ENCODE measurements around the gene ACP4. TPM values are rescaled to one million over a fixed set of nuclear protein-coding genes. Genes with fewer than 3 reads are reported as not detected.
A peak's percentile ranks its signal among the peaks of the same experiment; 100 is the strongest.

ACP4 gene
- total RNA-seq, 2 donors from 2014 or later: not detected

DNA sequence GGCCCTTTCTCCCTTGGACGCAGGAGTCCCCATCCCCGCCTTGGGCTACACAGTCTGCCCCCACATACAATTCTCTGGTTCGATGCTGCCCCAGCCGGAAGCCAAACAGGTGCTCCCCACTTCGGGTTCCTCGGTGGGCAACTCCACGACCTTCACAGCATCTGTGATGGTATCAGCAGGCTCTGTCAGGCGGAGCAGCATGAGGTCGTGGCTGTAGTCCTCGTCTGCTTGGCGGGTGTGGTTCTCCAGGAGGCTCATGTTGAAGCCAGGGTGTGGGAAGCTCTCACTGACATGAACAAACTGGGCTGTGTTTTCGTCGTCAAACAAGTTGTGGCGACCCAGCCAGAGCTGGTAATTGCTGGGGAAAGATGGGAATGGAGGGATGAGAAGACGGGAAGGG, 29.9 kb downstream of the ACP4 start:
- H3K27ac ChIP-seq (ENCODE audit: low read depth, low read length): no peak overlapping the region
- H3K9me3 ChIP-seq (ENCODE audit: control insufficient read depth, low read length): no peaks in the 10 kb centered on the region
- Mint-ChIP-seq H3K36me3 (ENCODE audit: low read depth) (no peaks in the 10 kb centered on the region), H3K27me3 (ENCODE audit: insufficient read depth) (peaks cover 91% of the 10 kb centered on the region), H3K9me3 (no peaks in the 10 kb centered on the region), H3K27ac (no peak overlapping the region), H3K4me3 (peak overlapping the region; percentile 18), H3K4me1 (peaks cover 20% of the 10 kb centered on the region)
- 46 to 50% methylated on average over 12 to 15 of the region's 15 CpGs for WGBS, 2 experiments (ENCODE audit: insufficient coverage in 1 of 2, insufficient read length in 1 of 2)
- H3K9ac ChIP-seq (ENCODE audit: extremely low read depth, low read length, poor library complexity, severe bottlenecking): no peak overlapping the region
- no peaks in the 10 kb centered on the region for H3K4me1 ChIP-seq (ENCODE audit: control insufficient read depth, insufficient read depth, low read length)
- no peak overlapping the region for H3K4me3 ChIP-seq (ENCODE audit: low read length)
- H3K36me3 ChIP-seq (ENCODE audit: control insufficient read depth, insufficient read depth, low read length): no peaks in the 10 kb centered on the region
- peak; percentile 60 for DNase-seq
- TF ChIP-seq, protein P1, sequence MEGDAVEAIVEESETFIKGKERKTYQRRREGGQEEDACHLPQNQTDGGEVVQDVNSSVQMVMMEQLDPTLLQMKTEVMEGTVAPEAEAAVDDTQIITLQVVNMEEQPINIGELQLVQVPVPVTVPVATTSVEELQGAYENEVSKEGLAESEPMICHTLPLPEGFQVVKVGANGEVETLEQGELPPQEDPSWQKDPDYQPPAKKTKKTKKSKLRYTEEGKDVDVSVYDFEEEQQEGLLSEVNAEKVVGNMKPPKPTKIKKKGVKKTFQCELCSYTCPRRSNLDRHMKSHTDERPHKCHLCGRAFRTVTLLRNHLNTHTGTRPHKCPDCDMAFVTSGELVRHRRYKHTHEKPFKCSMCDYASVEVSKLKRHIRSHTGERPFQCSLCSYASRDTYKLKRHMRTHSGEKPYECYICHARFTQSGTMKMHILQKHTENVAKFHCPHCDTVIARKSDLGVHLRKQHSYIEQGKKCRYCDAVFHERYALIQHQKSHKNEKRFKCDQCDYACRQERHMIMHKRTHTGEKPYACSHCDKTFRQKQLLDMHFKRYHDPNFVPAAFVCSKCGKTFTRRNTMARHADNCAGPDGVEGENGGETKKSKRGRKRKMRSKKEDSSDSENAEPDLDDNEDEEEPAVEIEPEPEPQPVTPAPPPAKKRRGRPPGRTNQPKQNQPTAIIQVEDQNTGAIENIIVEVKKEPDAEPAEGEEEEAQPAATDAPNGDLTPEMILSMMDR (conservative IDR thresholded peaks at IDR 0.05): no peak
- H3K27me3 ChIP-seq (ENCODE audit: control insufficient read depth, insufficient read depth, low read length, poor library complexity, severe bottlenecking): peaks cover 58% of the 10 kb centered on the region

DNA sequence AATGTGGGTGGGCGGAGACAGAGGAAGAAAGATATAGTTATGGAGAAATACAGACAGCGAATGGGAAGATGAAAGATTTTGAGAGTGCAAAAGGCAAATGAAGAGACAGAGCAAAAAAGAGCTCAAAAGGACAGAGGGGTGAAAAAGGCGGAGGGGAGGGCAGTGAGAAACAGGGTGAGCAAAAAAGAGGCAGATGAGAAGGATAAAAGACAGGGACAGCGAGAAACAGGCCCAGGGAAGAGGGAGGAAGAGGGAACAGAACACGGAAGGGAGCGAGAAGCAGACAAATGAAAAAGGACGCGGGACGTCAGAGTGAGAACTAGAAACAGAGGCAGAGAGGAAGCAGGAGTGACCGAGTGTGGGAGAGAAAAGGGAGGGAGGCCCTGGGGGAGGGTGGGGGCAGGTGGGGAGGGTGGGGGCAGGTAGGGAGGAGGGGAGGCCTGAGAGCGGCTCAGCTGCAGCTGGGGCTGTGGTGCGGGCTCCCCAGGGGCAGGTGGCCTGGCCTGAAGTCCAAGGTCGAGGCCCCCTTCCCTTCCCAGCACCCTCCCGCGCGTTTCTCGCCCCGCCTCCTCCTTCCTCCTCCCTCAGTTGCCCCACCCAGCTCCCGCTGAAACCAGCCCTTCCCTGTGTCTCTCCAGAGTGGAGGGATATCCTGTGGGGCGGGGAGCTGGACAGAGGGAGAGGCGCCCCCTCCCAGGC, 30.5 kb downstream of the ACP4 start:
- no peak overlapping the region for H3K27ac Mint-ChIP-seq
- no peak overlapping the region for H3K4me3 ChIP-seq (ENCODE audit: low read length)
- WGBS, 2 experiments (ENCODE audit: insufficient coverage in 1 of 2, insufficient read length in 1 of 2): 35 to 44% methylated on average over 7 to 20 of the region's 21 CpGs

DNA sequence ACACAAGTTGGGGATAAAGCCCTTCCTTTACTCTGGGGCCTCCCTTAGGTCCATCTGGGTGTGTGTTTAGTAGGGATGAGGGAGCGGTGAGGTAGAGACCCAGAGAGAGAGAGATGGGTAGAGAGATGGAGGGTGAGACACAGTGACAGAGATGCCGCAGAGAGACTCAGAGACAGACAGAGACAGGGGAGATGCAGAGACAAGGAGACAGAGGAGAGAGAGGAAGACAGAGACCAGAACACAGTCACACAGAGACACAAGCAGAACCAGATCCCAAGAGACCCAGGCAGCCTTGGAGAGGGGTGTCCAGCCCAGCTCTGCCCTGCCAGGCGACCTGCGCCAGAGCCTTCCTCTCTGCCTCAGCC, 31.0 kb downstream of the ACP4 start:
- peaks cover 20% of the 10 kb centered on the region for H3K4me1 Mint-ChIP-seq
- TF ChIP-seq, protein P1 (conservative IDR thresholded peaks at IDR 0.05): no peak
- no peaks in the 10 kb centered on the region for H3K9me3 Mint-ChIP-seq
- Histone ChIP-seq H3K9ac (ENCODE audit: extremely low read depth, low read length, poor library complexity, severe bottlenecking) (no peak overlapping the region), H3K27ac (ENCODE audit: low read depth, low read length) (no peak overlapping the region), H3K36me3 (ENCODE audit: control insufficient read depth, insufficient read depth, low read length) (no peaks in the 10 kb centered on the region), H3K4me3 (ENCODE audit: low read length) (no peak overlapping the region), H3K4me1 (ENCODE audit: control insufficient read depth, insufficient read depth, low read length) (no peaks in the 10 kb centered on the region), H3K27me3 (ENCODE audit: control insufficient read depth, insufficient read depth, low read length, poor library complexity, severe bottlenecking) (peaks cover 55% of the 10 kb centered on the region), H3K9me3 (ENCODE audit: control insufficient read depth, low read length) (no peaks in the 10 kb centered on the region)
- H3K36me3 Mint-ChIP-seq (ENCODE audit: low read depth): no peaks in the 10 kb centered on the region
- 86 to 95% methylated on average over 4 of the region's 4 CpGs for WGBS, 2 experiments (ENCODE audit: insufficient coverage in 1 of 2, insufficient read length in 1 of 2)
- H3K27ac Mint-ChIP-seq: no peak overlapping the region
- DNase-seq: no peak
- peaks cover 86% of the 10 kb centered on the region for H3K27me3 Mint-ChIP-seq (ENCODE audit: insufficient read depth)
- no peak overlapping the region for H3K4me3 Mint-ChIP-seq

More for the DNA sequence above, 30.5 kb downstream of the ACP4 start:
- Histone ChIP-seq H3K27me3 (ENCODE audit: control insufficient read depth, insufficient read depth, low read length, poor library complexity, severe bottlenecking) (peaks cover 58% of the 10 kb centered on the region), H3K9me3 (ENCODE audit: control insufficient read depth, low read length) (no peaks in the 10 kb centered on the region), H3K36me3 (ENCODE audit: control insufficient read depth, insufficient read depth, low read length) (no peaks in the 10 kb centered on the region), H3K9ac (ENCODE audit: extremely low read depth, low read length, poor library complexity, severe bottlenecking) (no peak overlapping the region), H3K27ac (ENCODE audit: low read depth, low read length) (no peak overlapping the region), H3K4me1 (ENCODE audit: control insufficient read depth, insufficient read depth, low read length) (no peaks in the 10 kb centered on the region)
- H3K4me3 Mint-ChIP-seq: peak overlapping the region; percentile 18
- TF ChIP-seq, protein P1 (conservative IDR thresholded peaks at IDR 0.05): no peak
- peaks cover 86% of the 10 kb centered on the region for H3K27me3 Mint-ChIP-seq (ENCODE audit: insufficient read depth)
- DNase-seq: peak; percentile 73
- H3K4me1 Mint-ChIP-seq: peaks cover 20% of the 10 kb centered on the region
- no peaks in the 10 kb centered on the region for H3K9me3 Mint-ChIP-seq
- H3K36me3 Mint-ChIP-seq (ENCODE audit: low read depth): no peaks in the 10 kb centered on the region
